ENCODE measurements around the gene LPAR3. TPM values are rescaled to one million over a fixed set of nuclear protein-coding genes. Genes with fewer than 3 reads are reported as not detected.

LPAR3 gene
- total RNA-seq, 1 donor from 2014 or later = not detected

- Mint-ChIP-seq H3K27ac (ENCODE audit: unreplicated experiment) (no peak overlapping the region), H3K36me3 (ENCODE audit: low read depth) (no peaks in the 10 kb centered on the region), H3K9me3 (ENCODE audit: low read depth) (no peaks in the 10 kb centered on the region), H3K4me3 (ENCODE audit: unreplicated experiment) (no peak overlapping the region), H3K27me3 (ENCODE audit: low read depth) (peaks cover 27% of the 10 kb centered on the region), H3K4me1 (ENCODE audit: low read depth) (no peaks in the 10 kb centered on the region)
- DNase-seq (ENCODE audit: low spot score) = no peak
- no peak for TF ChIP-seq CTCF (IDR thresholded peaks at IDR 0.05)
These were observed 90.3 kb downstream of the LPAR3 start for GRCh38 chr1:84802567-84803232.

DNA sequence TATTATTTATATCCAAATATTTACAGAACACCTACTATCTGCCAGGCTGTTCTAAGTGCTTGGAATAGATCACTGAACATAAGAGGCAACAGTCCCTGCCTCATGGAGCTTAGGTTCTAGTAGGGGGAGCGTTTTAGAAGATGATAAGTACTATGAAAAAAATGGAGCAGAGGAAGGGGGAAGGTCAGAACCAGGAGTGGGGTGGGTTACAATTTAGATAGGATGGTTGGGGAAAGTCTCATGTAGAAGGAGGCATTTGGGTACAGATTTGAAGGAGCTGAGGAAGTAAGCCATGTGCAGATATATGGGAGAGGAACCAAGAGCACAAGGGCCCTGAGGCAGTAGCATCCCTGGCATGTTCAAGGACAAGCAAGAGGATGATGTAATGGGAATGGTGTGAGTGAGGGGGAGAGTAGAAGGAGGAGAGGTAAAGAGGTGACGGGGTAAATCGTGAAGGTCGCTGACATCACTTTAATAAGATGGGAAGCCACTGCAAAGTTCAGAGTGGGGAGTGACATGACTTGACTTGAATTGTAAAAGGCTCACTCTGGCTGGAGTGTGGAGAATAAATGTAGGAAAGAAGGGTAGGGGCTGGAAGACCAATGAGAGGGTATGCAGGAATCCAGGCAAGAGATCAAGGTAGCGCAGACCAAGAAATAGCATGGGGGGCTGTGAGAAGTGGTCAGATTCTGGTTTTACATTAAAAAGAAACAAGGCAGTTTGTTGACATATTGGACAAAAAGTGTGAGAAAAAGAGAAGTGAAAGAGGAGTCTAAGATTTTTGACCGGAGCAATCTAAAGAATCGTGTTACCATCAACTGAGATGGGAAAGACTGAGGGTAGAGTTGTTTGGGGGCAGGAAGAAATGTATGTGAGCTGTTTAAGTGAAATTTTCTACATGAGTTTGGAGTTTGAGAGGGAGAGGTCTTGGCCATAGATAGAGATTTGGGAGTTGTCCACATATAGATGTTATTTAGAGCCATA is 92.6 kb downstream of the LPAR3 start:
- no peak for DNase-seq (ENCODE audit: low spot score)
- TF ChIP-seq CTCF (IDR thresholded peaks at IDR 0.05) = no peak
- H3K4me1 Mint-ChIP-seq (ENCODE audit: low read depth) = no peaks in the 10 kb centered on the region
- H3K9me3 Mint-ChIP-seq (ENCODE audit: low read depth) = peaks cover 3% of the 10 kb centered on the region
- H3K27me3 Mint-ChIP-seq (ENCODE audit: low read depth) = peaks cover 18% of the 10 kb centered on the region
- H3K4me3 Mint-ChIP-seq (ENCODE audit: unreplicated experiment) = no peak overlapping the region
- H3K27ac Mint-ChIP-seq (ENCODE audit: unreplicated experiment) = no peak overlapping the region
- no peaks in the 10 kb centered on the region for H3K36me3 Mint-ChIP-seq (ENCODE audit: low read depth)

GRCh38 chr1:84797603-84798002 is 95.4 kb downstream of the LPAR3 start:
- no peak overlapping the region for H3K4me3 Mint-ChIP-seq (ENCODE audit: unreplicated experiment)
- H3K4me1 Mint-ChIP-seq (ENCODE audit: low read depth) = no peaks in the 10 kb centered on the region
- peaks cover 26% of the 10 kb centered on the region for H3K27me3 Mint-ChIP-seq (ENCODE audit: low read depth)
- H3K9me3 Mint-ChIP-seq (ENCODE audit: low read depth) = peaks cover 4% of the 10 kb centered on the region
- DNase-seq (ENCODE audit: low spot score) = no peak
- no peak overlapping the region for H3K27ac Mint-ChIP-seq (ENCODE audit: unreplicated experiment)
- H3K36me3 Mint-ChIP-seq (ENCODE audit: low read depth) = no peaks in the 10 kb centered on the region
- TF ChIP-seq CTCF (IDR thresholded peaks at IDR 0.05) = no peak

GRCh38 chr1:84795966-84796600 is 96.9 kb downstream of the LPAR3 start:
- Mint-ChIP-seq H3K4me3 (ENCODE audit: unreplicated experiment) (no peak overlapping the region), H3K9me3 (ENCODE audit: low read depth) (peaks cover 11% of the 10 kb centered on the region), H3K36me3 (ENCODE audit: low read depth) (no peaks in the 10 kb centered on the region), H3K4me1 (ENCODE audit: low read depth) (no peaks in the 10 kb centered on the region), H3K27me3 (ENCODE audit: low read depth) (peaks cover 28% of the 10 kb centered on the region), H3K27ac (ENCODE audit: unreplicated experiment) (no peak overlapping the region)
- TF ChIP-seq CTCF (IDR thresholded peaks at IDR 0.05) = no peak
- no peak for DNase-seq (ENCODE audit: low spot score)

DNA sequence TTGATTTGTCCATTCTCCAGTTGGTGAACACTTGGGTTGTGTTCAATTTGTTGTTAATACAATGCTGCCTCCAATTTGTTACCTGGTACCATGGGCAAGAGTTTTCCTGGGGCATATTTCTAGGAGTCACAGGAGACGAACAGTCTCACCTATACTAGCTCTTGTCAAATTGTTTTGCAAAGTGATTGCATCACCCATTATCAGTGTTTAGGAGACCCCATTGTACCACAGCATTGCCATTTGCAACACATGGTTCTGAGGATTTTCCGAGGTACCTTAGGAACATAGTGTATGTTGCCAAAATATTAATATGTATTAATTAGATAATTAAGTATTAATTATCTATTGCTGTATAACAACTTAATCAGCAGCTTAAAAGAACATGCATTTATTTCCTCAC is 97.8 kb downstream of the LPAR3 start:
- TF ChIP-seq CTCF (IDR thresholded peaks at IDR 0.05) = no peak
- DNase-seq (ENCODE audit: low spot score) = no peak
- H3K4me1 Mint-ChIP-seq (ENCODE audit: low read depth) = no peaks in the 10 kb centered on the region
- H3K27ac Mint-ChIP-seq (ENCODE audit: unreplicated experiment) = no peak overlapping the region
- H3K27me3 Mint-ChIP-seq (ENCODE audit: low read depth) = peaks cover 23% of the 10 kb centered on the region
- no peak overlapping the region for H3K4me3 Mint-ChIP-seq (ENCODE audit: unreplicated experiment)
- no peaks in the 10 kb centered on the region for H3K36me3 Mint-ChIP-seq (ENCODE audit: low read depth)
- H3K9me3 Mint-ChIP-seq (ENCODE audit: low read depth) = peaks cover 11% of the 10 kb centered on the region
